DOHH2 (cell line): ENCODE data around the gene ERCC3.

Experiments used
- H3F3A ChIP-seq: fragments of 200-600 bp; sonication (generic), shearing (Covaris generic); 2 replicates; pipeline ENCODE4 v1.6.0; 2016; ENCODE audit warnings: antibody characterized with exemption, mild to moderate bottlenecking; ENCODE audit not compliant: control insufficient read depth, insufficient read depth
- H3K27ac ChIP-seq: fragments of 200-600 bp; sonication (generic); 2 replicates; pipeline ENCODE4 v1.5.1; 2014; ENCODE audit warnings: low read depth, mild to moderate bottlenecking, low read length, moderate library complexity
- H3K27me3 ChIP-seq: fragments of 200-600 bp; sonication (generic); 2 replicates; pipeline ENCODE4 v1.6.1; 2014; ENCODE audit warnings: mild to moderate bottlenecking, low read length, mixed read lengths; ENCODE audit not compliant: control insufficient read depth
- H3K36me3 ChIP-seq: fragments of 200-600 bp; sonication (generic); 2 replicates; pipeline ENCODE4 v1.6.1; 2014; ENCODE audit warnings: mild to moderate bottlenecking, low read length, moderate library complexity, mixed read lengths; ENCODE audit not compliant: control insufficient read depth
- H3K4me1 ChIP-seq: fragments of 200-600 bp; sonication (generic); 2 replicates; pipeline ENCODE4 v1.6.1; 2014; ENCODE audit warnings: mild to moderate bottlenecking, low read length, mixed read lengths; ENCODE audit not compliant: control insufficient read depth
- H3K4me2 ChIP-seq: fragments of 200-600 bp; sonication (generic); 2 replicates; pipeline ENCODE4 v1.6.0; 2014; ENCODE audit warnings: mild to moderate bottlenecking, low read length, moderate library complexity
- H3K4me3 ChIP-seq: fragments of 200-600 bp; sonication (generic); 2 replicates; pipeline ENCODE4 v1.5.1; 2014; ENCODE audit warnings: mild to moderate bottlenecking, low read length, mixed read lengths
- H3K79me2 ChIP-seq: fragments of 200-600 bp; sonication (generic); 2 replicates; pipeline ENCODE4 v1.6.1; 2014; ENCODE audit warnings: mild to moderate bottlenecking, low read length, mixed read lengths; ENCODE audit not compliant: control insufficient read depth
- H3K9me2 ChIP-seq: fragments of 200-600 bp; sonication (generic); replicated peaks from 2 replicates; pipeline ENCODE4 v1.6.1; 2014; ENCODE audit warnings: mild to moderate bottlenecking, low read length, mixed read lengths; ENCODE audit not compliant: control insufficient read depth
- H3K9me3 ChIP-seq: fragments of 200-600 bp; sonication (generic); 2 replicates; pipeline ENCODE4 v1.6.1; 2014; ENCODE audit warnings: antibody characterized with exemption, low read length, mixed read lengths; ENCODE audit not compliant: control insufficient read depth, insufficient read depth
- H4K20me1 ChIP-seq: fragments of 200-600 bp; sonication (generic); 2 replicates; pipeline ENCODE4 v1.6.0; 2014; ENCODE audit warnings: low read depth, mild to moderate bottlenecking, antibody characterized with exemption, low read length, moderate library complexity; ENCODE audit not compliant: control insufficient read depth, insufficient read depth
- CTCF ChIP-seq: fragments of 200-600 bp; sonication (generic); IDR thresholded peaks from one replicate; pipeline ENCODE4 v1.5.1; 2014; ENCODE audit warnings: antibody characterized with exemption, mild to moderate bottlenecking, low read depth, low read length; ENCODE audit not compliant: poor library complexity, severe bottlenecking
- EZH2phosphoT487 ChIP-seq: fragments of 200-600 bp; sonication (generic); IDR thresholded peaks from 2 replicates; pipeline ENCODE4 v1.6.1; 2017; ENCODE audit warnings: borderline replicate concordance, mild to moderate bottlenecking, antibody characterized with exemption, low read length, moderate library complexity, mixed read lengths

The ERCC3 gene

GRCh38 chr2:127310980-127311379, 17.0 kb upstream of the ERCC3 start:
- Histone ChIP-seq H3F3A (no peaks in the 10 kb centered on the region), H3K36me3 (peaks cover 67% of the 10 kb centered on the region), H3K9me2 (no peaks in the 10 kb centered on the region), H3K27me3 (no peaks in the 10 kb centered on the region), H3K4me1 (peaks cover 31% of the 10 kb centered on the region), H4K20me1 (no peaks in the 10 kb centered on the region), H3K4me3 (no peak overlapping the region), H3K27ac (no peak overlapping the region), H3K9me3 (no peaks in the 10 kb centered on the region), H3K79me2 (no peaks in the 10 kb centered on the region), H3K4me2 (no peak overlapping the region)
- no peak for TF ChIP-seq EZH2phosphoT487
- no peak for TF ChIP-seq CTCF

- Histone ChIP-seq H4K20me1 (no peaks in the 10 kb centered on the region), H3F3A (0 out of 2 replicates have a peak, but pooled peaks cover 1% of the 10 kb centered on the region), H3K9me2 (no peaks in the 10 kb centered on the region), H3K9me3 (no peaks in the 10 kb centered on the region), H3K4me2 (no peak overlapping the region), H3K27me3 (no peaks in the 10 kb centered on the region), H3K79me2 (no peaks in the 10 kb centered on the region), H3K36me3 (peaks cover 61% of the 10 kb centered on the region), H3K4me1 (peaks cover 28% of the 10 kb centered on the region), H3K4me3 (no peak overlapping the region), H3K27ac (no peak overlapping the region)
- TF ChIP-seq CTCF, result no peak
These were observed 15.5 kb upstream of the ERCC3 start for GRCh38 chr2:127309468-127309867.

- TF ChIP-seq EZH2phosphoT487 (no peak), CTCF (no peak)
- peaks cover 53% of the 10 kb centered on the region for H3K36me3 ChIP-seq
These were observed 14.7 kb upstream of the ERCC3 start for GRCh38 chr2:127308586-127309138.

More at GRCh38 chr2:127308586-127309138, 14.7 kb upstream of the ERCC3 start:
- Histone ChIP-seq H4K20me1 (no peaks in the 10 kb centered on the region), H3K4me2 (no peak overlapping the region), H3K27me3 (no peaks in the 10 kb centered on the region), H3K9me2 (no peaks in the 10 kb centered on the region), H3K79me2 (no peaks in the 10 kb centered on the region), H3K27ac (no peak overlapping the region), H3K4me3 (no peak overlapping the region), H3K4me1 (peaks cover 20% of the 10 kb centered on the region), H3K9me3 (no peaks in the 10 kb centered on the region), H3F3A (0 out of 2 replicates have a peak, but pooled peaks cover 3% of the 10 kb centered on the region)
